SK-N-SH treated with all-trans-retinoic acid at 6 μM for 48 hours (cell line): Measurements from ENCODE around the gene KRTAP1-3.

Experiments used
- ATAC-seq: fragments of 200-7000 bp; cut with Tn5 transposase; 3 replicates; pipeline ENCODE4 v1.9.1; 2020; ENCODE audit warnings: mild to moderate bottlenecking, moderate library complexity
- ARNTL ChIP-seq: fragments of 450-650 bp; formaldehyde crosslinking; IDR thresholded peaks from 2 replicates; pipeline ENCODE4 v1.5.0; 2020; ENCODE audit warnings: low read depth, mild to moderate bottlenecking, moderate library complexity, borderline replicate concordance
- BACH2 ChIP-seq: fragments of 250-450 bp; sonication (Bioruptor Pico); IDR thresholded peaks from 2 replicates; pipeline ENCODE4 v1.9.0; 2021; ENCODE audit warnings: mild to moderate bottlenecking, borderline replicate concordance
- CREB5 ChIP-seq: fragments of 250-450 bp; sonication (Bioruptor Pico); IDR thresholded peaks from 2 replicates; pipeline ENCODE4 v1.5.1; 2020; ENCODE audit warnings: low read depth, mild to moderate bottlenecking, moderate library complexity
- CSDC2 ChIP-seq: fragments of 250-450 bp; sonication (Bioruptor Pico); IDR thresholded peaks from 2 replicates; pipeline ENCODE4 v1.5.0; 2020; ENCODE audit warnings: mild to moderate bottlenecking, moderate library complexity
- CSRNP3 ChIP-seq: fragments of 250-450 bp; sonication (Bioruptor Pico); IDR thresholded peaks from 2 replicates; pipeline ENCODE4 v1.5.1; 2021; ENCODE audit warnings: mild to moderate bottlenecking, moderate library complexity
- ESRRG ChIP-seq: fragments of 250-450 bp; sonication (Bioruptor Pico); IDR thresholded peaks from 2 replicates; pipeline ENCODE4 v1.6.1; 2021; ENCODE audit warnings: mild to moderate bottlenecking
- GLIS3 ChIP-seq: fragments of 250-450 bp; sonication (Bioruptor Pico); IDR thresholded peaks from 2 replicates; pipeline ENCODE4 v1.5.0; 2020; ENCODE audit warnings: mild to moderate bottlenecking, moderate library complexity
- ISL1 ChIP-seq: fragments of 250-450 bp; sonication (Bioruptor Pico); IDR thresholded peaks from 2 replicates; pipeline ENCODE4 v2.1.2; 2022; ENCODE audit warnings: mild to moderate bottlenecking, moderate library complexity
- OSR1 ChIP-seq: fragments of 250-450 bp; sonication (Bioruptor Pico); IDR thresholded peaks from 2 replicates; pipeline ENCODE4 v1.8.0; 2022; ENCODE audit warnings: moderate library complexity, mild to moderate bottlenecking, inconsistent platforms
- PATZ1 ChIP-seq: fragments of 250-450 bp; sonication (Bioruptor Pico); IDR thresholded peaks from 2 replicates; pipeline ENCODE4 v1.8.0; 2020; ENCODE audit warnings: mild to moderate bottlenecking, moderate library complexity, borderline replicate concordance
- POU6F1 ChIP-seq: fragments of 250-450 bp; sonication (Bioruptor Pico); IDR thresholded peaks from 2 replicates; pipeline ENCODE4 v1.8.0; 2021; ENCODE audit warnings: low read depth, mild to moderate bottlenecking, moderate library complexity, borderline replicate concordance
- PPARA ChIP-seq: fragments of 250-450 bp; sonication (Bioruptor Pico); IDR thresholded peaks from 2 replicates; pipeline ENCODE4 v1.5.0; 2020; ENCODE audit warnings: mild to moderate bottlenecking, borderline replicate concordance
- RARB ChIP-seq: fragments of 250-450 bp; sonication (Bioruptor Pico); IDR thresholded peaks from 2 replicates; pipeline ENCODE4 v1.8.0; 2021; ENCODE audit warnings: mild to moderate bottlenecking, moderate library complexity
- SNAI2 ChIP-seq: fragments of 250-450 bp; sonication (Bioruptor Pico); IDR thresholded peaks from 2 replicates; pipeline ENCODE4 v1.5.0; 2020; ENCODE audit warnings: mild to moderate bottlenecking, moderate library complexity
- TOX ChIP-seq: fragments of 250-450 bp; sonication (Bioruptor Pico); IDR thresholded peaks from 2 replicates; pipeline ENCODE4 v1.8.0; 2021; ENCODE audit warnings: mild to moderate bottlenecking, moderate library complexity, borderline replicate concordance
- TSHZ2 ChIP-seq: fragments of 250-450 bp; sonication (Bioruptor Pico); IDR thresholded peaks from 2 replicates; pipeline ENCODE4 v1.5.0; 2020; ENCODE audit warnings: mild to moderate bottlenecking, moderate library complexity
- ZC3H10 ChIP-seq: fragments of 250-450 bp; sonication (Bioruptor Pico); IDR thresholded peaks from 2 replicates; pipeline ENCODE4 v1.5.1; 2021; ENCODE audit warnings: mild to moderate bottlenecking, moderate library complexity
- ZFP3 ChIP-seq: fragments of 250-450 bp; sonication (Bioruptor Pico); IDR thresholded peaks from 2 replicates; pipeline ENCODE4 v1.5.0; 2020; ENCODE audit warnings: mild to moderate bottlenecking, moderate library complexity
- ZFP30 ChIP-seq: fragments of 450-650 bp; formaldehyde crosslinking; IDR thresholded peaks from 2 replicates; pipeline ENCODE4 v1.5.0; 2022; ENCODE audit warnings: mild to moderate bottlenecking, moderate library complexity
- ZNF565 ChIP-seq: fragments of 450-650 bp; formaldehyde crosslinking; conservative IDR thresholded peaks from 2 replicates; pipeline ENCODE4 v1.5.0; 2020; ENCODE audit warnings: low read depth, mild to moderate bottlenecking, moderate library complexity
- ZNF70 ChIP-seq: fragments of 450-650 bp; formaldehyde crosslinking; IDR thresholded peaks from 2 replicates; pipeline ENCODE4 v1.5.0; 2020; ENCODE audit warnings: mild to moderate bottlenecking, moderate library complexity
- ZNF8 ChIP-seq: fragments of 450-650 bp; formaldehyde crosslinking; IDR thresholded peaks from 2 replicates; pipeline ENCODE4 v1.5.0; 2020; ENCODE audit warnings: mild to moderate bottlenecking, moderate library complexity

Gene KRTAP1-3

GRCh38 chr17:41073676-41074075, 39.0 kb upstream of the KRTAP1-3 start:
- TF ChIP-seq CSRNP3 (no peak), ZFP3 (CRISPR knock-in tag) (no peak)
- no peak for ATAC-seq

GRCh38 chr17:41071606-41072360, 37.1 kb upstream of the KRTAP1-3 start:
- TF ChIP-seq ZNF70, result no peak
- no peak for TF ChIP-seq CSDC2
- no peak for TF ChIP-seq ARNTL (CRISPR knock-in tag)
- no peak for ATAC-seq

GRCh38 chr17:41069031-41069430, 34.4 kb upstream of the KRTAP1-3 start:
- no peak for TF ChIP-seq OSR1 (CRISPR knock-in tag)
- TF ChIP-seq TSHZ2, result no peak
- TF ChIP-seq ZFP30 (CRISPR knock-in tag), result no peak
- no peak for TF ChIP-seq ARNTL (CRISPR knock-in tag)
- TF ChIP-seq RARB (CRISPR knock-in tag), result no peak
- no peak for TF ChIP-seq ESRRG
- TF ChIP-seq PATZ1 (CRISPR knock-in tag), result no peak
- TF ChIP-seq CREB5 (CRISPR knock-in tag), result no peak
- TF ChIP-seq PPARA, result no peak
- no peak for TF ChIP-seq ZC3H10 (CRISPR knock-in tag)
- no peak for TF ChIP-seq SNAI2 (CRISPR knock-in tag)
- no peak for TF ChIP-seq POU6F1 (CRISPR knock-in tag)
- TF ChIP-seq GLIS3, result no peak
- no peak for TF ChIP-seq ZNF565 (CRISPR knock-in tag)
- TF ChIP-seq BACH2, result no peak
- TF ChIP-seq CSRNP3, result no peak
- TF ChIP-seq ZNF70, result no peak
- no peak for TF ChIP-seq ISL1 (CRISPR knock-in tag)
- no peak for TF ChIP-seq ZNF8 (CRISPR knock-in tag)
- no peak for TF ChIP-seq TOX (CRISPR knock-in tag)
- no peak for ATAC-seq
